ENCODE measurements around the gene DHFR.

DNA sequence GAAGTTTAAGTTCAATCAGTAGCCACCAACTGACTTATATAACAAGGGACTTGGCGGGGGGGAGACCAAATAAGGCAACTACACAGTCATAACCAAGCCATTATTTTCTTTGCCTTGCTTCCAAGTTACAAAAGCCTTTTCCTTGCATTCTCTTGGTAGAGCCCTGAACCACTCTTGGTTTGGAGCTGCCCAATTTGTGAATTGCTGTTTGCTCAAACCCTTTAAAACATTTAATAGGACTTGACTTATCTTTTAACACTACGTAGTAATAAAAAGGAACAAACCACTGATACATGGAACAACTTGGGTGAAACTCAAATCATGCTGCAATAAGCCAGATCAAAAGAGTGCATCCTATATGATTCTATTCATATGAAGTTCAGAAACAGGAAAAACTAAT is 32.0 kb downstream of the DHFR start:
- TF ChIP-seq EP300 (IDR thresholded peaks at IDR 0.05; ENCODE audit: borderline replicate concordance), result no peak
- TF ChIP-seq, protein P1, sequence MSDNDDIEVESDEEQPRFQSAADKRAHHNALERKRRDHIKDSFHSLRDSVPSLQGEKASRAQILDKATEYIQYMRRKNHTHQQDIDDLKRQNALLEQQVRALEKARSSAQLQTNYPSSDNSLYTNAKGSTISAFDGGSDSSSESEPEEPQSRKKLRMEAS (IDR thresholded peaks at IDR 0.05), result no peak

Data from Ishikawa (cell line).